HAP-1 (cell line): ENCODE results near the gene PRPF18.

Source experiments
- DNase-seq, 2 experiments: peaks; one replicate each; pipeline ENCODE4 v3.0.0-alpha.2; 2016 to 2020; ENCODE audit warnings: low spot score in 2 of 2
- H3K27me3 ChIP-seq: fragments of 250-450 bp; sonication (Bioruptor Pico); 2 replicates; pipeline ENCODE4 v1.5.1; 2020; ENCODE audit warnings: low read depth, mild to moderate bottlenecking, moderate library complexity
- H3K36me3 ChIP-seq: fragments of 250-450 bp; sonication (Bioruptor Pico); replicated peaks from 2 replicates; pipeline ENCODE4 v1.5.1; 2020; ENCODE audit warnings: mild to moderate bottlenecking
- H3K4me1 ChIP-seq: fragments of 250-450 bp; sonication (Bioruptor Pico); 2 replicates; pipeline ENCODE4 v1.5.1; 2020; ENCODE audit warnings: mild to moderate bottlenecking
- H3K4me3 ChIP-seq: fragments of 250-450 bp; sonication (Bioruptor Pico); 2 replicates; pipeline ENCODE4 v1.5.1; 2020; ENCODE audit warnings: mild to moderate bottlenecking, moderate library complexity
- H3K9me3 ChIP-seq: fragments of 250-450 bp; sonication (Bioruptor Pico); 2 replicates; pipeline ENCODE4 v1.5.1; 2020; ENCODE audit warnings: mild to moderate bottlenecking, moderate library complexity
- in situ Hi-C: fragments of 300-500 bp; cut with MboI; formaldehyde crosslinking; loops from 3 replicates; pipeline ENCODE4 v1.14.3; 2020; ENCODE audit warnings: low sequenced_read_pairs, inconsistent platforms, mixed read lengths

Gene PRPF18

GRCh38 chr10:13614530-13615332, 28.0 kb downstream of the PRPF18 start:
- H3K36me3 ChIP-seq = peaks cover 19% of the 10 kb centered on the region
- H3K4me1 ChIP-seq = peaks cover 10% of the 10 kb centered on the region; the same call in 1 of the 2 replicates
- in situ Hi-C loops = no loop called here
- no peaks in the 10 kb centered on the region for H3K27me3 ChIP-seq
- DNase-seq = peak; percentile 32 to 44
- no peak overlapping the region for H3K4me3 ChIP-seq
- no peaks in the 10 kb centered on the region for H3K9me3 ChIP-seq

DNA sequence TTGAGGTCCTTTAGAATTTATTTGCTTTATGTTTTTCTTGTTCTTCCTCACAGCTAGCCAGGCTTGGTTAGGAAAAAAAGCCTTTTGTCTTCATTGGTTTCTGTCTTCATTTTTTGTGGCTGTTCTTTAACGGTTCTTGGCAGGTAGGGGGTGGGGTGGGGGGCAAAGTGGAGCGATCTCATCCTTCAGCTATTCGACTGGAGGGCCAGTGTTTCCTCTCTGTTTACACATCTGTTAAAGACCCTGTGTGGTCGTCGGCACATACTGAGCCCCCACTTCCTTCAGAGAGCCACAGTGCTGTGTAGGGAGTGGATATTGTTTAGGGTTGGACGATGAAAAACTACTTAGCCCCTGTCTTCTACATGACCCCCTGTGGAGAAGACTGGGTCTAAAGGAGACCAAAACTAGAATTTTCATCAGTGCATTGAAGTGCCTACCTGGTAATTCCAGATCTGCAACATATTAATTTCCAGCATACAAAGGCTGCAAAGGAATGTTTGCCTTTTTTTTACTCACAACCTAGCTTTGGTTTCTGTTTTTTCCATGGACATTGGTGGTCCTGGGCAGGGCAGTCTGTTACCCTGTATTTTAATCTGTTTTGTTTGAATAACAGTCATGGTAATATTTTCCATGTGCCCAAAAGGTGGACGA, 29.0 kb downstream of the PRPF18 start:
- no peak for DNase-seq

DNA sequence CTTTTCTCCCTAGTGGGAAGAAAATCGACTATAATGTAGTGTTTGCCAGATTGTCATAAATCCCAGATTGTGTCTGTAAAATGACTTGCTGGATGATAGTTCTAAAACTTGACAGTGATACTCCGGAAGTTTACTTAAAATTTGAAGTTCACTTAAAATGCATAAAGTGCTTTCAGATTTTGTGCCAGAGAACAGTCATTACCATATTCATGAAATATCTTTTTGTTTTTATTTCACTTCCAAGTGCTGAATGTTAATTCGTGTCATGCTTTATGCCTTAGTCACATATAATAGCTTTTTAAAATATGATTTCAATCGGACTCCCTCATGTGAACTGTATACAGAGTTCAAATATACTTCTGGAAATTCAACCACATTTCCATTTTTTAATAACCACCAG, 30.4 kb downstream of the PRPF18 start:
- Histone ChIP-seq H3K4me3 (no peak overlapping the region), H3K4me1 (peaks cover 10% of the 10 kb centered on the region; the same call in 1 of the 2 replicates), H3K27me3 (no peaks in the 10 kb centered on the region), H3K36me3 (peaks cover 8% of the 10 kb centered on the region), H3K9me3 (no peaks in the 10 kb centered on the region)
- in situ Hi-C loops = no loop called here
- DNase-seq = no peak

More for the DNA sequence above, 29.0 kb downstream of the PRPF18 start:
- Histone ChIP-seq H3K4me3 (no peak overlapping the region), H3K4me1 (peaks cover 10% of the 10 kb centered on the region; the same call in 1 of the 2 replicates), H3K36me3 (peaks cover 12% of the 10 kb centered on the region), H3K27me3 (no peaks in the 10 kb centered on the region), H3K9me3 (no peaks in the 10 kb centered on the region)
- in situ Hi-C loops = no loop called here

DNA sequence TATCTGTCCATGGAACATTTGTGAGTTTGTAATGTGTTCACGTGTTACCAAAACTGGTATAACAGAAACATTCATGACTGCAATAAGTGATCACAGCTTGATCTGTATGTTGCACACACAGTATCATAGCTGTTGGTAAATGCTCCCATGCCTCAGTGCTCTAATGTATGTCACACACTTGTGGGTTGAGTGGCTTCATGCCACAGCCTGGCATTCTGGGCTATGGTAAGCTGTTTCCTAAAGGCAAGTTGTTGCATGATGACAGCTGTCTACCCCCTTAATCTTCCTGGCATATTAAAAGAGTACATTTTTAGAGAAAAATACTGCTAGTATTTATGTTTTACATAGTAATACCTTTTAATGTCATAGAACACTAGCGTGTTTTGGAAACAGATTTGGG, 35.2 kb downstream of the PRPF18 start:
- H3K27me3 ChIP-seq = no peaks in the 10 kb centered on the region
- H3K36me3 ChIP-seq = no peaks in the 10 kb centered on the region; the same call in 1 of the 2 replicates
- H3K9me3 ChIP-seq = no peaks in the 10 kb centered on the region
- no peaks in the 10 kb centered on the region for H3K4me1 ChIP-seq
- DNase-seq = no peak
- in situ Hi-C loops = no loop called here
- no peak overlapping the region for H3K4me3 ChIP-seq

DNA sequence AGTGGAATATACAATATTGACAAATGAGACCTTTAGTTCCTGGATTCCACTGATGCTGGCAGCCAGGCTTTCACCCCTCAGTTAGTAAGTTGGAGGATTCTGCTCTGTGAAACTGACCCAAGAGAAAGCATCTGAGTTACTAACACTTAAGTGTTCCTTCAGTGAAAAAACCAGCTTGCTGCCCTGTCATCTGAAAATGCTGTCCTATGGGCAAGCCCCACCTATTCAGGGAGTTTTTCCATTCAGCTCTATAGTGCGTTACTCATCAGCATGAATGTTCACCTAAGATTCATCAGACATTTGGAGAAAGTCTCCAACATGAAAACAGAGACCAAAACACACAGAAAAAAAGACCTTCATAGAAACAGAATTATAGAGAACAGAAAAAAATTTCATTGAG, 37.9 kb downstream of the PRPF18 start:
- no peaks in the 10 kb centered on the region for H3K27me3 ChIP-seq
- H3K36me3 ChIP-seq = 0 out of 2 replicates have a peak, but pooled peaks cover 4% of the 10 kb centered on the region
- H3K9me3 ChIP-seq = no peaks in the 10 kb centered on the region
- in situ Hi-C loops = no loop called here
- H3K4me3 ChIP-seq = no peak overlapping the region
- H3K4me1 ChIP-seq = no peaks in the 10 kb centered on the region
- DNase-seq = no peak

DNA sequence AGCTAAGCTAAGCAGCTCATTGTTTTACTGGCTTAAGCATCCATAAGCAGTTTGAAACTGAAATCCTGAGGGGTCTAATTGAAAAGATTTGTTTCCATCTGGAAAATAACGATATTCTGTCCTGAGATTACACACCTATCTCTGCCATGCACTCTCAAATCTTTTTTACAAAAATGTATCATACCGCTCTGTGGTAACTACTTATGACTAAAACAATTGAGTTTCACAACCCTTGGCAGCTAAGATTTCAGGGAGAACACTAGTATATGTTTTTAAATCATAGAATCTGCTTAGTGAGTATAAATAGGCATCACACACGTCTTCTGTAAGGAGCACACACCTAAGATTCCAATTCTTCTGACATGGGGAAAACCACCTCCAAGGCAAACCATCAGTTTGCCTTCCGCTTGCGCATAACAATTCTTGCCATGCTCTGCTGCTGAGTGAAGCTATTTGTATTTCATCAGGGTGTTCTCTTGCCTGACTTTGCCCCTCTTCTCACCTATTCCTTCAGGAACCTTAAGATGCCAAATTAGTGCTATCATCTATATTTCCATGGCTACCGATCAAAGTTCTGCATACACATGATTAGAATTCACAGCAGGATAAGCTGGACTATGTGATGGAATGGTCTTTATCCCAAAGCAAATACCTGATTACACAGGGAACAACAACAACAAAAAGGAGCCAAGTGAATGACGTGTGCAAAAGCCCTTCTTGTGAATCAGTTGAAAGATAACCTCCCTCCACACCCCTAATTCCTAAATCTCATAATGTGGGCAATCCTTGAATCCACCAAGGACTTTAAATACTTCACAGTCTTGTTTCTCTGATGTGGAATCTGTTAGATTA, 40.9 kb downstream of the PRPF18 start:
- DNase-seq = no peak
- in situ Hi-C loops = no loop called here
- H3K4me3 ChIP-seq = no peak overlapping the region
- no peaks in the 10 kb centered on the region for H3K9me3 ChIP-seq
- H3K27me3 ChIP-seq = no peaks in the 10 kb centered on the region
- H3K36me3 ChIP-seq = 0 out of 2 replicates have a peak, but pooled peaks cover 4% of the 10 kb centered on the region
- no peaks in the 10 kb centered on the region for H3K4me1 ChIP-seq

GRCh38 chr10:13628661-13629060, 41.9 kb downstream of the PRPF18 start:
- Histone ChIP-seq H3K9me3 (no peaks in the 10 kb centered on the region), H3K36me3 (0 out of 2 replicates have a peak, but pooled peaks cover 4% of the 10 kb centered on the region)
- in situ Hi-C loops = no loop called here

DNA sequence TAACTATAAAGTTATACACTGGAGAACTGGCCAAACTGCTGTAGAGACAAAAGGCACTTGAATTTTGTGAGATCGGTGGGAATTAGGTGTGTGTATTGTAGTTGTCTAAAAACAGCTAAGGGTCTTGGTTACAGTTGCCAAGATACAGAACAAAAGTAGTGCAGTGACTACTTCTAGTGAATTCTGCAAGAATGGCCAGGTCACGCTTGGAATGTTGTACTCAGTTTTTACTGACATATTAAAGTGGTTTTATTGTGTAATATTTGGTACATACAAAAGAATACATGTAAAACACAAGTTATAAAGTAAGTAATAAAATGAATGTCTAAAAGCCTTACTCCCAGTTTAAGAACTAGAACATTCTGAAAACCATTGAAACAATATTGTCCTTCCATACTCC, 42.4 kb downstream of the PRPF18 start:
- H3K4me1 ChIP-seq = no peaks in the 10 kb centered on the region
- no peaks in the 10 kb centered on the region for H3K9me3 ChIP-seq
- no peak overlapping the region for H3K4me3 ChIP-seq
- no peak for DNase-seq
- in situ Hi-C loops = no loop called here
- H3K27me3 ChIP-seq = no peaks in the 10 kb centered on the region
- H3K36me3 ChIP-seq = 0 out of 2 replicates have a peak, but pooled peaks cover 4% of the 10 kb centered on the region

More at GRCh38 chr10:13628661-13629060, 41.9 kb downstream of the PRPF18 start:
- no peaks in the 10 kb centered on the region for H3K27me3 ChIP-seq
- DNase-seq = no peak
- no peaks in the 10 kb centered on the region for H3K4me1 ChIP-seq
- H3K4me3 ChIP-seq = no peak overlapping the region

- H3K27me3 ChIP-seq = no peaks in the 10 kb centered on the region
- DNase-seq = no peak
- no peaks in the 10 kb centered on the region for H3K9me3 ChIP-seq
- no peak overlapping the region for H3K4me3 ChIP-seq
- in situ Hi-C loops = no loop called here
- H3K4me1 ChIP-seq = no peaks in the 10 kb centered on the region
- H3K36me3 ChIP-seq = 0 out of 2 replicates have a peak, but pooled peaks cover 4% of the 10 kb centered on the region
Measured at GRCh38 chr10:13630231-13630630, 43.5 kb downstream of the PRPF18 start.

DNA sequence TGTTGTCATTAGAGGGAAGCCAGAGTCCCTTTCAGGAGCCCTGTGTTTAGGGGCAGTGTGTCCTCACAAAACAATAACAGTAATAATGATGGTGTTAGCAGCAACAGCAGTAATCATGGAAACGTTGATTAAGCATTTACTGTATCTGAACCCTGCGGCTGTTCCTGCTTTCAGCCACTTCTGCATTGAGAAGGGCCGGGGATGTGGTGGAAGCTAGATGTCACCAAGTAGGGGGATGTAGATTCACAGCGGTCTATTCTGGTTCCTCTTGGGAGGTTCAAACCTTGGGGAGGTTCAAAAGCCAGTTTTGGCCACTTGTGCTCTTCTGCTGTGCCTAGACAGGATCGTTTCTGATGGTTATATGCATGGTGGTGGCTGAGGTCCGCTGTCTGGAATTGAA, 44.8 kb downstream of the PRPF18 start:
- in situ Hi-C loops = no loop called here
- H3K4me1 ChIP-seq = no peaks in the 10 kb centered on the region
- DNase-seq = no peak
- H3K27me3 ChIP-seq = no peaks in the 10 kb centered on the region
- no peak overlapping the region for H3K4me3 ChIP-seq
- H3K9me3 ChIP-seq = no peaks in the 10 kb centered on the region
- H3K36me3 ChIP-seq = 0 out of 2 replicates have a peak, but pooled peaks cover 4% of the 10 kb centered on the region

- Histone ChIP-seq H3K4me3 (no peak overlapping the region), H3K4me1 (no peaks in the 10 kb centered on the region), H3K9me3 (no peaks in the 10 kb centered on the region), H3K27me3 (no peaks in the 10 kb centered on the region), H3K36me3 (0 out of 2 replicates have a peak, but pooled peaks cover 4% of the 10 kb centered on the region)
- DNase-seq = no peak
- in situ Hi-C loops = no loop called here
Measured at GRCh38 chr10:13632440-13632839, 45.7 kb downstream of the PRPF18 start.

DNA sequence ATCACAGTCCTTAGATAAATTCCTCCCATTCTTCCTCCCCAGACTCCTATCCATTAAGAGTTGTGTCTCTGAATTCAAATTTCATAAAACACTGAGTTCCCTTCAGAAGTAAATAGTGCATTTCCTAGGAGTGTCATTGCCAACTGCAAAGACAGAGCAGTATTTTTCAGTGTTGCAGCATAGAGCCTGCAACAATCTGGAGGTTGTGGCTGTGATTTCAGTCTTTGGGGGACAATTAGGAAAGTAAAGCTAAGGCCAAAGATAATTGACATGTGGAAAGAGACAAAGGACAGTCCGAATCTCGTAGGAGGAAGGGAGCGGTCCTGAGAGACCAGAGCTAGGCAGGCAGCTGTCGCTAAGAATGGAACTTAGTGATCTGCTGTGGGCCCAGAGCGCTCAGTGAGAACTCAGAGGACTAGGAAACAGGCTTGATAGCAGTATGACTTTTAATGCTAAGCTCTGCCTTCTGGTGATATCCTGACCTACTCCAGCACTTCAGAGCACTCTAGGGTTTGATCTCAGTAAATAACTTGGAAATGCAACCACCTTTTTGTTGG, 46.2 kb downstream of the PRPF18 start:
- in situ Hi-C loops = no loop called here
- Histone ChIP-seq H3K4me1 (no peaks in the 10 kb centered on the region), H3K27me3 (no peaks in the 10 kb centered on the region), H3K9me3 (no peaks in the 10 kb centered on the region), H3K4me3 (no peak overlapping the region), H3K36me3 (0 out of 2 replicates have a peak, but pooled peaks cover 4% of the 10 kb centered on the region)
- no peak for DNase-seq

GRCh38 chr10:13633689-13634088, 46.9 kb downstream of the PRPF18 start:
- no peak for DNase-seq
- Histone ChIP-seq H3K4me3 (no peak overlapping the region), H3K9me3 (no peaks in the 10 kb centered on the region), H3K4me1 (no peaks in the 10 kb centered on the region), H3K36me3 (0 out of 2 replicates have a peak, but pooled peaks cover 4% of the 10 kb centered on the region), H3K27me3 (no peaks in the 10 kb centered on the region)
- in situ Hi-C loops = no loop called here
